GM12892 (cell line): Measurements from ENCODE around the gene KCNG2.

Experiments
- POLR2A ChIP-seq: IDR thresholded peaks from 2 replicates; pipeline ENCODE4 v1.6.1; 2011; ENCODE audit warnings: low read depth, low read length, control low read depth
- POLR2AphosphoS5 ChIP-seq: IDR thresholded peaks from 2 replicates; pipeline ENCODE4 v1.6.1; 2011; ENCODE audit warnings: low read depth, low read length, control low read depth
- TAF1 ChIP-seq: IDR thresholded peaks from 2 replicates; pipeline ENCODE4 v1.6.1; 2011; ENCODE audit warnings: low read depth, mild to moderate bottlenecking, control low read depth, low read length, borderline replicate concordance

DNA sequence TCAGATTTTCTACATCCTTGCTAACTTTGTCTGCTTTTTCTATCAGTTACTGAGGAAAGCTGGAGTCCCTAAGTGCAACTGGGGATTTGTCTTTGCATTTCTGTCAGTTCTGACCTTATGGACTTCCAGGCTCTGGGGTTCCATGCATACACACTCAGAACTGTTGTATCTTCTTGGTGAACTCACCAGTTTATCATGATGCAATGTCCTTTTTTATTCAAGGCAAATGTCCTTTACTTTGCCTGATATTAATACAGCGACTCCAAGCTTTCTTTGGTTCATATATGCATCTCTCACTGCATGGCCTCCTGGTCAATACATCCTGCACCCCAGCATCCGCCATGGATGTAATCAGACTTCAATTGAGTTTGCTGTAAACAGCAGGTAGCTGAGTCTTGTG lies 109.0 kb downstream of the KCNG2 start:
- TF ChIP-seq POLR2AphosphoS5 (no peak), POLR2A (no peak), TAF1 (no peak)
